Epithelial cell of esophagus (primary cell): ENCODE results near the gene NUP42.
A peak's percentile ranks its signal among the peaks of the same experiment; 100 is the strongest.

Experiments
- DNase-seq: peaks from one replicate; pipeline ENCODE4 v3.0.0; 2010; ENCODE audit warnings: low read depth
- H3K4me3 ChIP-seq: 2 replicates; pipeline ENCODE4 v1.5.1; 2011; ENCODE audit warnings: mild to moderate bottlenecking, low read length, control low read depth
- CTCF ChIP-seq: IDR thresholded peaks from 2 replicates; pipeline ENCODE4 v1.5.1; 2011; ENCODE audit warnings: low read depth, mild to moderate bottlenecking, low read length, control low read depth, inconsistent platforms; ENCODE audit not compliant: insufficient read depth; ENCODE audit errors: missing control alignments

Gene NUP42

GRCh38 chr7:23181684-23182553, at the start of gene NUP42:
TSS of gene NUP42 (plus strand) at chr7:23182048. CDS start at chr7:23182086, 38 bp downstream.
- peak; percentile 99 for DNase-seq
- TF ChIP-seq CTCF: no peak
- H3K4me3 ChIP-seq: peak within 1 kb of the TSS; percentile 93

- no peak for TF ChIP-seq CTCF
- no peak for DNase-seq
- no peak overlapping the region for H3K4me3 ChIP-seq
Observed at GRCh38 chr7:23133797-23134196, 48.1 kb upstream of the NUP42 start.

GRCh38 chr7:23135755-23136154, 46.1 kb upstream of the NUP42 start:
- DNase-seq: no peak
- H3K4me3 ChIP-seq: no peak overlapping the region
- TF ChIP-seq CTCF: no peak

- TF ChIP-seq CTCF: no peak
- no peak for DNase-seq
- no peak overlapping the region for H3K4me3 ChIP-seq
Observed at GRCh38 chr7:23136216-23136615, 45.6 kb upstream of the NUP42 start.

GRCh38 chr7:23157679-23158078, 24.2 kb upstream of the NUP42 start:
- no peak for DNase-seq
- H3K4me3 ChIP-seq: no peak overlapping the region
- TF ChIP-seq CTCF: no peak

GRCh38 chr7:23158546-23158945, 23.3 kb upstream of the NUP42 start:
- no peak overlapping the region for H3K4me3 ChIP-seq
- no peak for DNase-seq
- no peak for TF ChIP-seq CTCF

- no peak for TF ChIP-seq CTCF
- no peak overlapping the region for H3K4me3 ChIP-seq
- DNase-seq: no peak
Observed at GRCh38 chr7:23161482-23161881, 20.4 kb upstream of the NUP42 start.
